ENCODE results near the gene COMT.

GRCh38 chr22:19975707-19976035 is 34.1 kb downstream of the COMT start:
- TF ChIP-seq GLI2 (tag by site-specific recombination; IDR thresholded peaks at IDR 0.05; ENCODE audit: borderline replicate concordance, low read depth) = no peak
- TF ChIP-seq ZNF707 (tag by site-specific recombination; IDR thresholded peaks at IDR 0.05) = no peak
- no peak for TF ChIP-seq FEZF1 (tag by site-specific recombination; IDR thresholded peaks at IDR 0.05)
- no peak for TF ChIP-seq KLF16 (tag by site-specific recombination; IDR thresholded peaks at IDR 0.05)
- TF ChIP-seq, protein P1, sequence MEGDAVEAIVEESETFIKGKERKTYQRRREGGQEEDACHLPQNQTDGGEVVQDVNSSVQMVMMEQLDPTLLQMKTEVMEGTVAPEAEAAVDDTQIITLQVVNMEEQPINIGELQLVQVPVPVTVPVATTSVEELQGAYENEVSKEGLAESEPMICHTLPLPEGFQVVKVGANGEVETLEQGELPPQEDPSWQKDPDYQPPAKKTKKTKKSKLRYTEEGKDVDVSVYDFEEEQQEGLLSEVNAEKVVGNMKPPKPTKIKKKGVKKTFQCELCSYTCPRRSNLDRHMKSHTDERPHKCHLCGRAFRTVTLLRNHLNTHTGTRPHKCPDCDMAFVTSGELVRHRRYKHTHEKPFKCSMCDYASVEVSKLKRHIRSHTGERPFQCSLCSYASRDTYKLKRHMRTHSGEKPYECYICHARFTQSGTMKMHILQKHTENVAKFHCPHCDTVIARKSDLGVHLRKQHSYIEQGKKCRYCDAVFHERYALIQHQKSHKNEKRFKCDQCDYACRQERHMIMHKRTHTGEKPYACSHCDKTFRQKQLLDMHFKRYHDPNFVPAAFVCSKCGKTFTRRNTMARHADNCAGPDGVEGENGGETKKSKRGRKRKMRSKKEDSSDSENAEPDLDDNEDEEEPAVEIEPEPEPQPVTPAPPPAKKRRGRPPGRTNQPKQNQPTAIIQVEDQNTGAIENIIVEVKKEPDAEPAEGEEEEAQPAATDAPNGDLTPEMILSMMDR (tag by site-specific recombination; IDR thresholded peaks at IDR 0.05) = no peak
- TF ChIP-seq ZNF2 (tag by site-specific recombination; IDR thresholded peaks at IDR 0.05) = no peak
- TF ChIP-seq ZNF776 (tag by site-specific recombination; IDR thresholded peaks at IDR 0.05; ENCODE audit: borderline replicate concordance) = no peak
